Heart right ventricle (tissue), 16 donors: ENCODE measurements around the gene LHFPL3. TPM values are rescaled to one million over a fixed set of nuclear protein-coding genes. Genes with fewer than 3 reads are reported as not detected.

Source experiments
- ATAC-seq, 8 donors: fragments of 200-7000 bp; cut with Tn5 transposase; one replicate each; pipeline ENCODE4 v1.9.1; 2020; ENCODE audit warnings: mild to moderate bottlenecking in 8 of 8, moderate library complexity in 8 of 8, moderate number of reproducible peaks in 1 of 8
- DNase-seq, 2 donors: peaks; one replicate each; pipeline ENCODE4 v3.0.0-alpha.2; 2020
- H3K27ac ChIP-seq, 10 donors: fragments of 200-600 bp; sonication (generic) in 2 of 10; one replicate each; pipeline versions ENCODE4 v1.5.0 to v1.8.0; 2020 to 2022; ENCODE audit warnings: mild to moderate bottlenecking in 3 of 10
- H3K27me3 ChIP-seq, 7 donors: fragments of 200-600 bp; one replicate each; pipeline ENCODE4 v1.8.0; 2021 to 2022; ENCODE audit warnings: mild to moderate bottlenecking in 2 of 7
- H3K36me3 ChIP-seq, 9 donors: fragments of 200-600 bp; sonication (generic) in 1 of 9; one replicate each; pipeline versions ENCODE4 v1.5.0 to v1.8.0; 2020 to 2022; ENCODE audit warnings: mild to moderate bottlenecking in 2 of 9
- H3K4me1 ChIP-seq, 9 donors: fragments of 200-600 bp; sonication (generic) in 1 of 9; one replicate each; pipeline versions ENCODE4 v1.5.0 to v1.8.0; 2020 to 2022; ENCODE audit warnings: mild to moderate bottlenecking in 4 of 9
- H3K4me3 ChIP-seq, 10 donors: fragments of 200-600 bp; sonication (generic) in 2 of 10; one replicate each; pipeline versions ENCODE4 v1.5.0 to v1.8.0; 2020 to 2022; ENCODE audit warnings: mild to moderate bottlenecking in 7 of 10, moderate library complexity in 2 of 10
- H3K9me3 ChIP-seq, 11 donors: fragments of 200-600 bp in 10 of 11; sonication (generic) in 2 of 11; one replicate each; pipeline versions ENCODE4 v1.5.0 to v1.8.0; 2013 to 2022; ENCODE audit warnings: mild to moderate bottlenecking in 2 of 11, control low read depth in 1 of 11, moderate library complexity in 1 of 11
- WGBS, 2 donors: extraction: QIAGEN DNeasy Blood & Tissue Kit; methylation state at CpG; one replicate each; pipeline ENCODE4 v1.1.7; 2013; ENCODE audit warnings: inconsistent platforms in 1 of 2; 5-methylcytosine and 5-hydroxymethylcytosine counted together
- intact Hi-C, 10 donors: fragments of 100-400 bp; cut with DNase I; formaldehyde crosslinking; loops; one replicate each; pipeline versions ENCODE4 v1.11.1 to v1.14.2; 2022
- polyA plus RNA-seq, 2 donors: library from polyadenylated mRNA; stranded (reverse); fragments of 200-250 nt; gene quantifications; one replicate each; pipeline ENCODE4 v1.2.3, GENCODE V29; 2013
- total RNA-seq, 10 donors: library from RNA; stranded (reverse); fragmentation: NEBNext Ultra II Directional in 3 of 10; extraction: Animal tissue kit (Norgen Biotek cat#: 25700) in 3 of 10; gene quantifications; one replicate each; pipeline versions ENCODE4 v1.2.1 to v1.2.4, GENCODE V29; 2021 to 2023
- TF ChIP-seq, protein P1 (sequence below), 9 donors: fragments of 200-600 bp; sonication (generic) in 2 of 9; IDR thresholded peaks; one replicate each; pipeline versions ENCODE4 v1.5.0 to v1.8.0; 2021 to 2022; ENCODE audit warnings: antibody characterized with exemption in 9 of 9, mild to moderate bottlenecking in 5 of 9, moderate library complexity in 1 of 9
- donor health status: Arrhythmogenic right ventricular cardiomyopathy.
- donor health status: ischemic (EF 13 %, LVEDD 7.1; RV severe dilation, severe dysfunction).
- donor health status: healthy with polysubstance abuse.
- donor health status: DM: no; HTN: yes; CAD: no.
- donor health status: DM: no; HTN: no; CAD: no.
- donor health status: ischemic (EF 25% LVEDD 6.9; RV normal size, moderate dysfunction).
- donor health status: ischemic (EF 25% LVEDD 5.7; RV mildly dilated, moderate dysfunction).
- donor health status: healthy.
- donor health status: DM: yes; HTN: yes; CAD: no.
- donor health status: Ischemic cardiomyopathy.
- donor health status: ischemic (EF 35%, LVEDD 5.7; RV mildly dilated, moderate dysfunction).
- donor health status: nonischemic (EF 11% LVEDD 7.7; RV severe dilation, severe dysfunction).
- donor health status: DM: yes; HTN: yes; CAD: no.
- donor health status: PGD.
- donor health status: ischemic (EF 29% LVEDD 5.4; RV normal size, mild dysfunction).
- donor health status: nonischemic (EF 23%, LVEDD 6.1; RV moderate dilation, normal function).

Gene LHFPL3
- total and polyA plus RNA-seq, 12 donors = not detected

DNA sequence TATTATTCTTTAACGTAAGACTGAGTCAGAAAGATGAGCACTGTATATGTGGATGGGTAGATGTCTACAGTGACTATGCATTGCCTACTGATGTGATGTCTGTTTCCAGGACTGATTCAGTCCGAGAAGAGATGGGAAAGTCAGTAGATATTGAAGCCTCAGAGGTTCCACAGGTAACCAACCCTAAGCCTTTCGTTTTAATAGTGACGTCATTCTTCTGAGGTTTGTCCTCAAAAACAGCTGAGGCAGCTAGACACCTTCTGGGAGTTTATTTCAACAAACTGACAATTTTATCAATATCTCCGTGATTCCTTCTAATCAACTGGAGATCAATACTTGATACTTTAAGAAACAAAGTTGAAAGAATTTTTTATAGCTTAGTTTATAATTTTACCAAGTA, 171.6 kb downstream of the LHFPL3 start:
- no peak overlapping the region for H3K27ac ChIP-seq
- H3K36me3 ChIP-seq = no peaks in the 10 kb centered on the region
- no peak overlapping the region for H3K4me3 ChIP-seq
- H3K27me3 ChIP-seq = no peaks in the 10 kb centered on the region
- H3K9me3 ChIP-seq = no peaks in the 10 kb centered on the region
- WGBS, 2 donors = 75 to 83% methylated on average over 5 of the region's 5 CpGs
- H3K4me1 ChIP-seq = no peaks in the 10 kb centered on the region
- intact Hi-C loops = no loop called here
- TF ChIP-seq, protein P1, sequence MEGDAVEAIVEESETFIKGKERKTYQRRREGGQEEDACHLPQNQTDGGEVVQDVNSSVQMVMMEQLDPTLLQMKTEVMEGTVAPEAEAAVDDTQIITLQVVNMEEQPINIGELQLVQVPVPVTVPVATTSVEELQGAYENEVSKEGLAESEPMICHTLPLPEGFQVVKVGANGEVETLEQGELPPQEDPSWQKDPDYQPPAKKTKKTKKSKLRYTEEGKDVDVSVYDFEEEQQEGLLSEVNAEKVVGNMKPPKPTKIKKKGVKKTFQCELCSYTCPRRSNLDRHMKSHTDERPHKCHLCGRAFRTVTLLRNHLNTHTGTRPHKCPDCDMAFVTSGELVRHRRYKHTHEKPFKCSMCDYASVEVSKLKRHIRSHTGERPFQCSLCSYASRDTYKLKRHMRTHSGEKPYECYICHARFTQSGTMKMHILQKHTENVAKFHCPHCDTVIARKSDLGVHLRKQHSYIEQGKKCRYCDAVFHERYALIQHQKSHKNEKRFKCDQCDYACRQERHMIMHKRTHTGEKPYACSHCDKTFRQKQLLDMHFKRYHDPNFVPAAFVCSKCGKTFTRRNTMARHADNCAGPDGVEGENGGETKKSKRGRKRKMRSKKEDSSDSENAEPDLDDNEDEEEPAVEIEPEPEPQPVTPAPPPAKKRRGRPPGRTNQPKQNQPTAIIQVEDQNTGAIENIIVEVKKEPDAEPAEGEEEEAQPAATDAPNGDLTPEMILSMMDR (IDR thresholded peaks at IDR 0.05) = no peak
- ATAC-seq (no peak), DNase-seq (no peak)

DNA sequence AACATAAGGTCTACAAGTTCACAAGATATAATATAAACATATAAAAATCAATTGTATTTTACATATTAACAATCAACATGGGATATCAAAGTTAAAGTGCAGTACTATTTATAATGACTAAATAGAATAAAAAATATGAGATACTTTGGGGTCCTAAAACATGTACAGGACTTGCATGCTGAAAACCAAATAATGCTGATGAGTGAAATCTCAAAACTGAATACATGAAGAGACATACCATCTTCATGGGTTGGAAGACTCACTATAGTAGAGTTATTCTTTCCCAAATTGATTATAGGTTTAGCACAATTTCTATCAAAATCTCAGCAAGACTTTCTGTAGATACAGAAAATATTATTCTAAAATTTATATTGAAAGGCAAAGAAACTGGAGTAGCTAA, 181.5 kb downstream of the LHFPL3 start:
- no peaks in the 10 kb centered on the region for H3K27me3 ChIP-seq
- H3K4me1 ChIP-seq = no peaks in the 10 kb centered on the region
- DNase-seq = no peak
- no peak for ATAC-seq
- no peaks in the 10 kb centered on the region for H3K36me3 ChIP-seq
- intact Hi-C loops = no loop called here
- no peak overlapping the region for H3K27ac ChIP-seq
- TF ChIP-seq, protein P1 (IDR thresholded peaks at IDR 0.05) = no peak
- H3K9me3 ChIP-seq = peaks cover 0 to 14% (median 0%) of the 10 kb centered on the region in 11 donors
- no peak overlapping the region for H3K4me3 ChIP-seq

DNA sequence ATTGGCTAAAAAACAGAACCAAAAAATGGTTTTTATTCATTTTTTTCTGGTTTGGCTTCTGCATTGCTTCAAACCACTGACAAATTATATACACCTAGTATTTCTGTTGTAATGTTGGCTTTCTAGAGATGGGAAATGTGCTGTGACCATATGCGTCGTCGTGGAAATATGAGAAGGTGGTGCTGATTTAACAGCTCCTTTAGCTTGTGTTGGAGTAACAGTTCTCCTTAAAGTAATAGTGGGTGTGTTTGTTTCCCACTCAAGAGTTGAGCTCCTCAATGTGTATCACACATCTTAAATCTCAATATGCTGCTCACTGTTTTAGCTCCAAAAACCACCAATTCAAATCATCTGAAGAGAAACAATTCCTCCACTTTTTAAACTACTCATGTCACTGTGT, 196.4 kb downstream of the LHFPL3 start:
- ATAC-seq (no peak), DNase-seq (no peak)
- intact Hi-C loops = no loop called here
- Histone ChIP-seq H3K27me3 (no peaks in the 10 kb centered on the region), H3K4me1 (no peaks in the 10 kb centered on the region), H3K9me3 (peaks cover 0 to 2% (median 0%) of the 10 kb centered on the region in 11 donors), H3K27ac (no peak overlapping the region), H3K4me3 (no peak overlapping the region), H3K36me3 (no peaks in the 10 kb centered on the region)
- TF ChIP-seq, protein P1 (IDR thresholded peaks at IDR 0.05) = no peak
- WGBS, 2 donors = 62 to 65% methylated on average over 3 of the region's 3 CpGs

DNA sequence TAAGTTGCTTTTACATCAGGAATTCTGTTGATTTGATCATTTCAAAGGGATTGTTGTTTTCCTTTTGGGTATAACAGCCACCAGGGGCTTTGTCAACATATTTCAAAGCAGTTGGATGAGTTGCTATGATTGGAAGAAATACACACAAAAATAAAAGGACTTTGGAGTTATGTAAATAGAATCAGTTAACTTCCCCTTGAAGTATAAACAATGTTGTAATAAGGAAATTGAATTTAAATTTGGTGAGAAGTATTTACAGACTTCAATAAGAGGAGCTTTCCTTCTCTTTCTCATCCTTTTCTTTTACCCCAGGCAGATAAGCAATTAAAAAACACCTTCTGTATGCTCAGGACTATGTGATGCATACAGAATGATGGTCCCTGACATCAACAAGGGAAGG, 199.7 kb downstream of the LHFPL3 start:
- peaks cover 0 to 2% (median 0%) of the 10 kb centered on the region in 11 donors for H3K9me3 ChIP-seq

More for the DNA sequence above, 199.7 kb downstream of the LHFPL3 start:
- Histone ChIP-seq H3K27me3 (no peaks in the 10 kb centered on the region), H3K27ac (no peak overlapping the region), H3K4me3 (no peak overlapping the region), H3K36me3 (no peaks in the 10 kb centered on the region), H3K4me1 (no peaks in the 10 kb centered on the region)
- TF ChIP-seq, protein P1 (IDR thresholded peaks at IDR 0.05) = no peak
- no peak for ATAC-seq
- DNase-seq = no peak
- intact Hi-C loops = no loop called here
